HG03378 (cell line): ENCODE results near the gene HPGDS.
"Not testable (repeated sequence)": the region's sequence is repeated elsewhere in the genome, so short reads cannot be mapped to it uniquely, and the experiment has no call there.

Experiments
- ATAC-seq: cut with Tn5 transposase; IDR thresholded peaks from one replicate; pipeline ENCODE4 v1.9.1; 2021; ENCODE audit warnings: mild to moderate bottlenecking, moderate library complexity; ENCODE audit not compliant: unreplicated experiment

HPGDS gene

GRCh38 chr4:94342694-94343093 lies at the start of gene HPGDS:
Gene HPGDS, minus strand, starts transcription at chr4:94342836. Its CDS starts 8,207 bp downstream, at chr4:94334629.
- no peak for ATAC-seq

GRCh38 chr4:94390804-94391410 lies 48.3 kb upstream of the HPGDS start:
- ATAC-seq: no peak

GRCh38 chr4:94389595-94390267 lies 47.1 kb upstream of the HPGDS start:
- ATAC-seq: no peak

- ATAC-seq: not testable (repeated sequence)
Measured at GRCh38 chr4:94387965-94388364, 45.3 kb upstream of the HPGDS start.

- ATAC-seq: not testable (repeated sequence)
Measured at GRCh38 chr4:94385452-94385851, 42.8 kb upstream of the HPGDS start.

- ATAC-seq: not testable (repeated sequence)
Measured at GRCh38 chr4:94382891-94383290, 40.3 kb upstream of the HPGDS start.

GRCh38 chr4:94378047-94378446 lies 35.4 kb upstream of the HPGDS start:
- ATAC-seq: no peak

GRCh38 chr4:94377294-94377693 lies 34.7 kb upstream of the HPGDS start:
- no peak for ATAC-seq

- ATAC-seq: no peak
Measured at GRCh38 chr4:94375364-94375763, 32.7 kb upstream of the HPGDS start.

- ATAC-seq: no peak
Measured at GRCh38 chr4:94373752-94374151, 31.1 kb upstream of the HPGDS start.

- no peak for ATAC-seq
Measured at GRCh38 chr4:94372991-94373390, 30.4 kb upstream of the HPGDS start.

- ATAC-seq: no peak
Measured at GRCh38 chr4:94372228-94372978, 29.8 kb upstream of the HPGDS start.

- ATAC-seq: no peak
Measured at GRCh38 chr4:94371290-94371689, 28.7 kb upstream of the HPGDS start.

- no peak for ATAC-seq
Measured at GRCh38 chr4:94370533-94371254, 28.1 kb upstream of the HPGDS start.

- ATAC-seq: no peak
Measured at GRCh38 chr4:94369046-94369445, 26.4 kb upstream of the HPGDS start.

- no peak for ATAC-seq
Measured at GRCh38 chr4:94368459-94368858, 25.8 kb upstream of the HPGDS start.

GRCh38 chr4:94365304-94365703 lies 22.7 kb upstream of the HPGDS start:
- ATAC-seq: no peak

GRCh38 chr4:94364527-94364926 lies 21.9 kb upstream of the HPGDS start:
- ATAC-seq: no peak

- ATAC-seq: no peak
Measured at GRCh38 chr4:94363136-94363655, 20.6 kb upstream of the HPGDS start.

- no peak for ATAC-seq
Measured at GRCh38 chr4:94359838-94360237, 17.2 kb upstream of the HPGDS start.

GRCh38 chr4:94359221-94359620 lies 16.6 kb upstream of the HPGDS start:
- no peak for ATAC-seq
